Stimulated activated effector memory CD8-positive, alpha-beta T cell treated with anti-CD3 and anti-CD28 coated beads, Interleukin-12 subunit alpha, Interleukin-12 subunit beta, amount 100 ng/mL, for 72 hours (primary cell): Measurements from ENCODE around the gene QARS1.
A peak's percentile ranks its signal among the peaks of the same experiment; 100 is the strongest.

Experiments used
- ATAC-seq: fragments of 150-1000 bp; cut with Tn5 transposase; 2 replicates; pipeline ENCODE4 v1.10.0; 2021
- DNase-seq, 2 donors: peaks; one replicate each; pipeline ENCODE4 v3.0.0; 2021 to 2022; ENCODE audit warnings: low spot score in 2 of 2
- H3K27ac Mint-ChIP-seq: one replicate; pipeline ENCODE4 v1.8.0; 2022; ENCODE audit warnings: mild to moderate bottlenecking, mixed read lengths
- H3K36me3 Mint-ChIP-seq: one replicate; pipeline ENCODE4 v1.8.0; 2022; ENCODE audit warnings: mild to moderate bottlenecking, mixed read lengths
- H3K4me1 Mint-ChIP-seq: one replicate; pipeline ENCODE4 v1.8.0; 2022; ENCODE audit warnings: mixed read lengths
- H3K4me3 Mint-ChIP-seq: one replicate; pipeline ENCODE4 v1.8.0; 2022; ENCODE audit warnings: mild to moderate bottlenecking, mixed read lengths
- H3K9me3 Mint-ChIP-seq: one replicate; pipeline ENCODE4 v1.8.0; 2022; ENCODE audit warnings: mixed read lengths

QARS1 gene

DNA sequence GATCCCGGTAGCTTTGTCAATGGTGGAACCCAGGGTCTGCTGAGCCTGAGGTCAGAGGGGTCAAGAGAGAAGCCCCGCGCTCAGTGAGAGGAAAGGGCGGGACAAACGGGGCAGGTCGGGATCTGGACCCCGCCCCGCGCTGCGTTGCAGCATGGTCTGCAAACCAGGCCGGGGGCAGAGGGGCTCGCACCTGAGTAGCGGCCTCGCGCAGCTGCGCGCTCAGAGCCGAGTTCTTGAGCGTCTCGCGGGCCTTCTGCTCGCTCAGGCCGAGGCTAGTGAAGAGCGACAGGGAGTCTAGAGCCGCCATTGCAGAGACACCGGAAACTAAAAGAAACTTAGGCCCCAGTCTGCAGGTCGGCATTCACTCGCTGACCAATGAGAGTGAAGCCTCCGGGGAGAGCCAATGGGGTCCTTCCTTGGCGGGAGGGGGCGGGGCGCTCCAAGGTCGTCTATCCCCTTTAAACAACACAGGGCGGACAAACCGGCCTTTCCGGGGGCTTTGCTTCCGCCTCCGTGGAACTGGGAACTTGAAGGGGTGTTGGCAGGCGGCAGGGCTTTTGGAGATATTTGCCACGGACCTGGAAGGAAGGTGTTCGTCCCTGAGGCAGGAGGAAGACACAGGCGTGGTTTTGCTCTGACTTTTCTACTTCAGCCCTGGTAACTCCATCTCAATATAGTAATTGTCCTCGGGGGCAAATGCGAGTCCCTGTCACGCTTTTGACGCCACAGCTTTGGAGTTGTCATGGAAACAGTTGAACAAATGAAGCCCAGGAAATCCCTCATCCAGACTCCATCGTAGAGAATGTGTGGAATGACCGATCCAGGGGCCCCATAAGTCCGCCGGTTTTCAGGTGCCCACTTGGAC is at the start of gene QARS1:
QARS1 (minus strand) TSS at position 331 of the 865 bp plus-strand sequence; CDS start at position 307, 24 bp downstream.
- peaks cover 54% of the 10 kb centered on the region for H3K36me3 Mint-ChIP-seq
- H3K9me3 Mint-ChIP-seq = no peaks in the 10 kb centered on the region
- H3K27ac Mint-ChIP-seq = peak within 1 kb of the TSS; percentile 98
- peak; percentile 74 to 94 for DNase-seq
- peaks cover 36% of the 10 kb centered on the region for H3K4me1 Mint-ChIP-seq
- peak within 1 kb of the TSS; percentile 99 for H3K4me3 Mint-ChIP-seq
- peak; percentile 97 for ATAC-seq

DNA sequence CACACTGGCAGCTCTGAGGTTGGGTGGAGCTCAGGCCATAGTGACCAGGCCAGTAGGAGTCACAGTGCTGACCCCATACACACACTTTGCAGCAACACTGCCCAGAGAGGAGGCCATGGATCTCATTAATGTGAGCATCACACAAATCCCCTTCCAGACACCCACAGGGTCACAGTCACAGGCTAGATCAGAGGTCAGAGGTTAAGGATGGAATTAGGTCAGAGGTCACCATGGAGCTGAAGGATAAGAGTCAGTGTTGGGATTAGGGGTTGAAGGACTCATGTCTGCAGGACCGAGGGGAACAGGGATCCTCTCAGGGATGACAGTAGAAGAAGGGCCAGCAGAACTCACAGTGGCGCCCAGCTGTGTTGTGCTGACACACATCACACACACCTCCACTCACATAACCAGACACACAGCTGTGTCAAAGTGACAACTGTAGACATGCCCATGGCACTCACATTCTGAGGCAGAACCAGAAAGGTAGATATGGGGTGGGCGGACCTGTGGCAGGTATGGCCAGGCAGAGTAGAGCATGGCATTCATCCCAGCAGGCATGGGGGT is 48.9 kb upstream of the QARS1 start:
- Mint-ChIP-seq H3K9me3 (no peaks in the 10 kb centered on the region), H3K27ac (no peak overlapping the region), H3K4me1 (peaks cover 6% of the 10 kb centered on the region), H3K36me3 (no peaks in the 10 kb centered on the region), H3K4me3 (no peak overlapping the region)
- no peak for ATAC-seq
- no peak for DNase-seq

DNA sequence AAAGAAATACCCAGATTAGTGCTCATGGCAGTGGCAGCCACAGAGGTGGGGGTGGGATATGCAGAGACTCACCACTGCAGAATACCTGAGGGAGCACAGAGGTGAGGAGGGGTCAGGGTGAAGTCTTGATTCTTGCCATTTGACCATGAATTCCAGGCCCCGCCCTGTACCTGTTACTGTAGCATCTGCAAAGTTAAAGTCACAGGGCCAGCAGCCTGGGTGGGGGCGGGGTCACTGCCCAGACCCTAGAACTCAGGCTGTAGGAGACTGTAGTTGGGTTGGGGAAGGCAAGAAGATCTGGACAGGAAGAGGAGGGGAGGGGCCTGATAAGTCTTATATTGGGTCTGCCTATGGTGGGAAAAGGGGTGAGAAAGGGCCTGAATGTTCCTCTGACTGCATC is 47.1 kb upstream of the QARS1 start:
- H3K4me1 Mint-ChIP-seq = no peaks in the 10 kb centered on the region
- DNase-seq (no peak), ATAC-seq (no peak)
- no peak overlapping the region for H3K27ac Mint-ChIP-seq
- H3K9me3 Mint-ChIP-seq = no peaks in the 10 kb centered on the region
- H3K36me3 Mint-ChIP-seq = no peaks in the 10 kb centered on the region
- no peak overlapping the region for H3K4me3 Mint-ChIP-seq

DNA sequence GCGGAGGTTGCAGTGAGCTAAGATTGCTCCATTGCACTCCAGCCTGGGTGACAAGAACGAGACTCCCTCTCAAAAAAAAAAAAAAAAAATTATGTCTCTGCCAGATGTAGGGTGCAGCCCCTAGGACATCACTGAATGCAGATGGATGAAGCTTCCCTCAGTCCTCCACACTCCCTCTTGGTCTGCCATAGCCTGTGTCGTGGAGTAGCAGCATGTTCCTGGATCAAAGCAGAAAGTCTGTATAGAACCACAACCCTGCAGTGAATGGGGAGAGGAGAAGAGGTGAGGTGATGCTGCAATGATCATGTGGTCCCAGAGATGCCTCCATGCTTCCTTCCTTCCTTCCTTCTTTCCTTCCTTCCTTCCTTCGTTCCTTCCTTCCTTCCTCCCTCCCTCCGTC is 43.6 kb upstream of the QARS1 start:
- no peak for ATAC-seq
- no peak overlapping the region for H3K27ac Mint-ChIP-seq
- no peaks in the 10 kb centered on the region for H3K36me3 Mint-ChIP-seq
- no peak overlapping the region for H3K4me3 Mint-ChIP-seq
- no peak for DNase-seq
- no peaks in the 10 kb centered on the region for H3K9me3 Mint-ChIP-seq
- no peaks in the 10 kb centered on the region for H3K4me1 Mint-ChIP-seq

DNA sequence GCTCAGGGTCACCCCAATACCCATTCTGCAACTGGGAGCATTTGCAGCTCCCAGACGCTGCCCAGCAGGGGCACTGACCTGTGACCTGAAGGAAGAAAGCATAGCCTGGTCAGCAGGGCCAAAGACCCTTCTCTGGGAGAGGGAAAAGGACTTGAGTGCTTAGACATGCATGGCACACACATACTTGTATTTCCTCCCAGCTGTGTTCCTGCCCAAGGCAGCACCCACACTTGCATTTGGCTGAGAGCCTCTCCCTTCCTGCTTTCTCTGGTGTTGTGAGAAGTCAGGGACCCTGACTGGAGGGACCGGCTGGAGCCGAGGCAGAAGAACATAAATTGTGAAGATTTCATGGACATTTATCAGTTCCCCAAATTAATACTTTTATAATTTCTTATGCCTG is 35.5 kb upstream of the QARS1 start:
- no peaks in the 10 kb centered on the region for H3K36me3 Mint-ChIP-seq
- H3K9me3 Mint-ChIP-seq = peaks cover 3% of the 10 kb centered on the region
- no peaks in the 10 kb centered on the region for H3K4me1 Mint-ChIP-seq
- ATAC-seq (no peak), DNase-seq (no peak)
- no peak overlapping the region for H3K27ac Mint-ChIP-seq
- H3K4me3 Mint-ChIP-seq = no peak overlapping the region

DNA sequence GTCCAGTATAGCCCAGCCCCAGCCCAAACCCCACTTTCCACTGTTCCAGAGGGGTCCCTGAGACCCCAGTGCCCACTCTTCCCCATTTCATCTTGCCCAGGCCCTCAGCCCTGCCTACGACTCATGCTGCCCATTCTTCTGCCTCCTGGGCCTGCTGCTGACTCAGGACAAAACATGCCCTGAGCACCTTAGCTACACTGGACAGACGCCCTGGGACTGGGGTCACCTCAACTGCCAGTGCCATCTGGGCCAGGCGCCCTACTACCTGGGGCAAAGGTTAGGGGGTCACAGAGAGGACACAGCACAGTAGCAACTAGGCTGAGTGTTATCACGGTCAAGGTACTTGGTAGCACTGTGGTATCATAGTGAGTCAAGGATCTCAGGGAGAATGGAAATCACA is 30.9 kb upstream of the QARS1 start:
- ATAC-seq = no peak
- no peaks in the 10 kb centered on the region for H3K36me3 Mint-ChIP-seq
- H3K9me3 Mint-ChIP-seq = no peaks in the 10 kb centered on the region
- H3K4me1 Mint-ChIP-seq = peaks cover 6% of the 10 kb centered on the region
- H3K4me3 Mint-ChIP-seq = no peak overlapping the region
- DNase-seq = no peak
- no peak overlapping the region for H3K27ac Mint-ChIP-seq

- no peak for DNase-seq
- no peak for ATAC-seq
- no peak overlapping the region for H3K27ac Mint-ChIP-seq
- peaks cover 6% of the 10 kb centered on the region for H3K4me1 Mint-ChIP-seq
- no peak overlapping the region for H3K4me3 Mint-ChIP-seq
- H3K9me3 Mint-ChIP-seq = no peaks in the 10 kb centered on the region
- H3K36me3 Mint-ChIP-seq = no peaks in the 10 kb centered on the region
Observed at GRCh38 chr3:49134471-49135265, 30.1 kb upstream of the QARS1 start.

- Mint-ChIP-seq H3K27ac (no peak overlapping the region), H3K9me3 (no peaks in the 10 kb centered on the region), H3K4me3 (no peak overlapping the region), H3K36me3 (no peaks in the 10 kb centered on the region), H3K4me1 (peaks cover 6% of the 10 kb centered on the region)
- DNase-seq (no peak), ATAC-seq (no peak)
Observed at GRCh38 chr3:49133226-49133951, 28.8 kb upstream of the QARS1 start.

GRCh38 chr3:49132437-49133225 is 28.1 kb upstream of the QARS1 start, which contains the start of gene LAMB2:
LAMB2 (minus strand) TSS chr3:49133050; CDS start chr3:49132867, 183 bp downstream.
- H3K4me1 Mint-ChIP-seq = peaks cover 6% of the 10 kb centered on the region
- H3K9me3 Mint-ChIP-seq = no peaks in the 10 kb centered on the region
- no peaks in the 10 kb centered on the region for H3K36me3 Mint-ChIP-seq
- ATAC-seq (no peak), DNase-seq (no peak)
- no peak within 1 kb of the TSS for H3K4me3 Mint-ChIP-seq
- H3K27ac Mint-ChIP-seq = no peak within 1 kb of the TSS

DNA sequence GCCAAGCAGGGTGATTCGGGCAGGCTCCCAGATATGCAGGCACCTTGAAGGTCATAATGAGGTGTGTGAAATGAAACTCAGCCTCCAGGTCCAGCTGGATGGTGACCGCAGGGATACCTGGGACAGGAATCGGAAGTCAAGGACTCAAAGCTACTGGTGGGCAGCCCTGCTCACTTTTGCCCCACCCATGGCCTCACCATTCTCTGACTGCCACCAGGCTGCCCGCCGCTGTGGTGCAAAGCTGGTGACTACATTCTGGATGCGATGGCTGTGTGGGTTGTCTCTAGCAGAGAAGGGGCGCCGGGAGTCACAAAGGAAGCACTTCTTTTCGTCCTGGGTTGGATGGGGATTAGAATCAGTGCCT is 27.5 kb upstream of the QARS1 start:
- no peak for DNase-seq
- Mint-ChIP-seq H3K9me3 (no peaks in the 10 kb centered on the region), H3K27ac (no peak overlapping the region), H3K36me3 (no peaks in the 10 kb centered on the region), H3K4me1 (peaks cover 6% of the 10 kb centered on the region), H3K4me3 (no peak overlapping the region)
- ATAC-seq = no peak

GRCh38 chr3:49131576-49131975 is 27.0 kb upstream of the QARS1 start:
- H3K4me1 Mint-ChIP-seq = peaks cover 6% of the 10 kb centered on the region
- ATAC-seq (no peak), DNase-seq (no peak)
- H3K36me3 Mint-ChIP-seq = no peaks in the 10 kb centered on the region
- no peak overlapping the region for H3K4me3 Mint-ChIP-seq
- H3K9me3 Mint-ChIP-seq = no peaks in the 10 kb centered on the region
- H3K27ac Mint-ChIP-seq = no peak overlapping the region

GRCh38 chr3:49131040-49131439 is 26.5 kb upstream of the QARS1 start:
- no peak for DNase-seq
- no peaks in the 10 kb centered on the region for H3K9me3 Mint-ChIP-seq
- H3K4me3 Mint-ChIP-seq = no peak overlapping the region

DNA sequence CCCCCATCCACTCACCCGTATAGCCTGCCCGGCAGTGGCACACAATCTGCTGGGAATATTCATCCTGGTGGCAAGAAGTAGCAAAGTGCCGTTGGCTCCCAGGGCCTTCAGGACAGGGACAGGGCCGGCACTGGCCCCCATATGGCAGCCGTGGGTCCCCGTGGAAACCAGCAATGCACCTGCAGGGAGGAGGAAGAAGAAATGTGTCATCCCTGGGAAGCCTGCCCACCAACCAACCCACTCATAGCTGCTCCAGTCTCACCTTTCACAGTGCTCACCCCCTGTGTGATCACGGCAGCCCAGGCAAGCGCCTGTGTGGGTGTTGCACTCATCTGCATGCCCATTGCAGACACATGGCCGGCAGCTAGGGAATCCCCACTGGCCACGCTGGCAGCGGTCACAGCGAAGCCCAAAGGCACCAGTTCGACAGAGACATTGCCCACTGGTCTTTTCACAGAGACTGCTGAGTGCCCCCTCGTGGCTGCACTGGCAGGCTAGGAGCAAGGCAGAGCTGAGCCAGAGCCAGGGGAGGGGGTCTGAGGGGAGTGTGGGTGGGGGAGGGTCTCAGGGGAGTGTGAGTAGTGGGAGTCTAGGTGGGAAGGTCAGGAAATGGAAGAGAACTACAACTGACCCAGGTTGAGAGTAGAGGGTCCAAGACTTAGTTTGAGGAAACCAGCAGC is 20.6 kb upstream of the QARS1 start:
- no peak overlapping the region for H3K27ac Mint-ChIP-seq
- no peaks in the 10 kb centered on the region for H3K36me3 Mint-ChIP-seq

More at GRCh38 chr3:49131040-49131439, 26.5 kb upstream of the QARS1 start:
- Mint-ChIP-seq H3K27ac (no peak overlapping the region), H3K36me3 (no peaks in the 10 kb centered on the region), H3K4me1 (peaks cover 6% of the 10 kb centered on the region)
- ATAC-seq = no peak

GRCh38 chr3:49124203-49124602 is 19.6 kb upstream of the QARS1 start:
- no peak overlapping the region for H3K27ac Mint-ChIP-seq
- peaks cover 19% of the 10 kb centered on the region for H3K4me1 Mint-ChIP-seq
- no peak for DNase-seq
- H3K4me3 Mint-ChIP-seq = no peak overlapping the region
- H3K36me3 Mint-ChIP-seq = peaks cover 3% of the 10 kb centered on the region
- no peak for ATAC-seq
- no peaks in the 10 kb centered on the region for H3K9me3 Mint-ChIP-seq

More for the DNA sequence above, 20.6 kb upstream of the QARS1 start:
- Mint-ChIP-seq H3K9me3 (no peaks in the 10 kb centered on the region), H3K4me3 (no peak overlapping the region), H3K4me1 (peaks cover 12% of the 10 kb centered on the region)
- DNase-seq (no peak), ATAC-seq (no peak)
